SK-N-SH (cell line): Measurements from ENCODE around the gene STX19.

ENCODE experiments used
- CTCF ChIP-seq: fragments of 200-600 bp; sonication (generic); IDR thresholded peaks from 2 replicates; pipeline ENCODE4 v1.6.1; 2017; ENCODE audit warnings: antibody characterized with exemption, mild to moderate bottlenecking, moderate library complexity
- FOXM1 ChIP-seq: IDR thresholded peaks from 2 replicates; pipeline ENCODE4 v1.4.0; 2012; ENCODE audit warnings: low read depth, mild to moderate bottlenecking
- PBX3 ChIP-seq: IDR thresholded peaks from 2 replicates; pipeline ENCODE4; 2012
- POLR2AphosphoS5 ChIP-seq: IDR thresholded peaks from 2 replicates; pipeline ENCODE4 v1.6.1; 2012; ENCODE audit warnings: low read depth, low read length
- RAD21 ChIP-seq: IDR thresholded peaks from 2 replicates; pipeline ENCODE4 v1.6.1; 2012; ENCODE audit warnings: mild to moderate bottlenecking, low read length
- RCOR1 ChIP-seq: fragments of 150-350 bp; IDR thresholded peaks from 2 replicates; pipeline ENCODE4 v1.6.1; 2017; ENCODE audit warnings: antibody characterized with exemption, low read length
- REST ChIP-seq: IDR thresholded peaks from 2 replicates; pipeline ENCODE4 v1.6.1; 2012; ENCODE audit warnings: mild to moderate bottlenecking, low read depth, low read length, moderate library complexity
- SIN3A ChIP-seq: IDR thresholded peaks from 2 replicates; pipeline ENCODE4 v1.6.1; 2012; ENCODE audit warnings: low read depth, mild to moderate bottlenecking, low read length, moderate library complexity, borderline replicate concordance

- TF ChIP-seq CTCF, result no peak
- TF ChIP-seq POLR2AphosphoS5, result no peak
- TF ChIP-seq RAD21, result no peak
- TF ChIP-seq SIN3A, result no peak
- TF ChIP-seq REST, result no peak
- TF ChIP-seq RCOR1, result no peak
- TF ChIP-seq FOXM1, result no peak
- no peak for TF ChIP-seq PBX3
These were observed 14.9 kb upstream of the STX19 start for GRCh38 chr3:94043285-94043684.
